Measurements from ENCODE around the gene F11. TPM values are rescaled to one million over a fixed set of nuclear protein-coding genes. Genes with fewer than 3 reads are reported as not detected.

The F11 gene
- total and polyA plus RNA-seq, 2 of the 13 experiments (the other 11 are each of a cell fraction or from before 2014, with no cell fraction given): 35.1 to 58.0 TPM

DNA sequence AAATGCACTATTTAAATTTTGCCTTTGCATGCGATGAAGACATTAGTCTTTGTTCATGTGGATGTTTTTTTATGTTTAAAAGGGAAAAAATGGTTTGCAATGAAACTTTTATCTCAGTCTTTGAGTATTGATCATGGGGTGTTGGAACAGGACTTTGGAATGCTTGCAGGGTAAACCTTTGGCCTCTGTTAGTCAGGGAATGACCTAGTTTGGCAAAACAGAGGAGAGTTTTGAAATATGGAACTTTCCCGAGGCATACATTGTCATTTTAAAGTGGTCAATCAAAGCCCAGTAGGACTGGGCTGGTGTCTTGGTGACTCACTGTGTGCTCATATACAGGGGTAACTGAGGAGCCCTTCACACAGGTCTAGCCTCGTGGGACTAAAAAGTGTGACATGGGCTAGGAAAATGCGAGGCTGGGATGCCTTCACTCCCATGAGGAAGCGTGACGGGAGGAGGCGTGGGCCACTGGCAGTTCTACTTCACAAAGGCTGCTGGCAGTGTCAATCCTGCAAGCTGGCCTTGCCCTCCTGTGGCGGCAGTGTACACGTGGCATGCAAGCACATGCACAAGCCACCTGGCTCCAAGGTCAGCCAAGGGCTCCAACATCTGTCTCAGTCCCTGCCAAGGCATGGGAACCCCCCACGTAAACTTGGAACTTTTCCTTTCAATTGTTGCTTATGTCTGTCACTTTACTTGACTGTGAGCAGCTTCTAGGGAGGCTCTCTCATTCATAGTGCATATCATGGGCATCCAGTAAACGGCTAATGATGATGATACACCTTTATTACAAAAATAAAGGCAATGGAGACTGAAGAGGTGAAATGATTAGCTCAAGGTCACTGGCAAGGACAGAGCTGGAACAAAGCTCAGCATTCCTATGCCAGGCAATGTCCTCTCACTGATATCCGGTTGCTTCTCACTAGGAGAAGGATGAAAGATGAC is 5.2 kb upstream of the F11 start (continued):
- TF ChIP-seq, protein P1, sequence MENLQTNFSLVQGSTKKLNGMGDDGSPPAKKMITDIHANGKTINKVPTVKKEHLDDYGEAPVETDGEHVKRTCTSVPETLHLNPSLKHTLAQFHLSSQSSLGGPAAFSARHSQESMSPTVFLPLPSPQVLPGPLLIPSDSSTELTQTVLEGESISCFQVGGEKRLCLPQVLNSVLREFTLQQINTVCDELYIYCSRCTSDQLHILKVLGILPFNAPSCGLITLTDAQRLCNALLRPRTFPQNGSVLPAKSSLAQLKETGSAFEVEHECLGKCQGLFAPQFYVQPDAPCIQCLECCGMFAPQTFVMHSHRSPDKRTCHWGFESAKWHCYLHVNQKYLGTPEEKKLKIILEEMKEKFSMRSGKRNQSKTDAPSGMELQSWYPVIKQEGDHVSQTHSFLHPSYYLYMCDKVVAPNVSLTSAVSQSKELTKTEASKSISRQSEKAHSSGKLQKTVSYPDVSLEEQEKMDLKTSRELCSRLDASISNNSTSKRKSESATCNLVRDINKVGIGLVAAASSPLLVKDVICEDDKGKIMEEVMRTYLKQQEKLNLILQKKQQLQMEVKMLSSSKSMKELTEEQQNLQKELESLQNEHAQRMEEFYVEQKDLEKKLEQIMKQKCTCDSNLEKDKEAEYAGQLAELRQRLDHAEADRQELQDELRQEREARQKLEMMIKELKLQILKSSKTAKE (CRISPR knock-in tag; IDR thresholded peaks at IDR 0.05; ENCODE audit: borderline replicate concordance): no peak
- TF ChIP-seq ZNF746 (CRISPR knock-in tag; IDR thresholded peaks at IDR 0.05): no peak
- TF ChIP-seq, protein P2, sequence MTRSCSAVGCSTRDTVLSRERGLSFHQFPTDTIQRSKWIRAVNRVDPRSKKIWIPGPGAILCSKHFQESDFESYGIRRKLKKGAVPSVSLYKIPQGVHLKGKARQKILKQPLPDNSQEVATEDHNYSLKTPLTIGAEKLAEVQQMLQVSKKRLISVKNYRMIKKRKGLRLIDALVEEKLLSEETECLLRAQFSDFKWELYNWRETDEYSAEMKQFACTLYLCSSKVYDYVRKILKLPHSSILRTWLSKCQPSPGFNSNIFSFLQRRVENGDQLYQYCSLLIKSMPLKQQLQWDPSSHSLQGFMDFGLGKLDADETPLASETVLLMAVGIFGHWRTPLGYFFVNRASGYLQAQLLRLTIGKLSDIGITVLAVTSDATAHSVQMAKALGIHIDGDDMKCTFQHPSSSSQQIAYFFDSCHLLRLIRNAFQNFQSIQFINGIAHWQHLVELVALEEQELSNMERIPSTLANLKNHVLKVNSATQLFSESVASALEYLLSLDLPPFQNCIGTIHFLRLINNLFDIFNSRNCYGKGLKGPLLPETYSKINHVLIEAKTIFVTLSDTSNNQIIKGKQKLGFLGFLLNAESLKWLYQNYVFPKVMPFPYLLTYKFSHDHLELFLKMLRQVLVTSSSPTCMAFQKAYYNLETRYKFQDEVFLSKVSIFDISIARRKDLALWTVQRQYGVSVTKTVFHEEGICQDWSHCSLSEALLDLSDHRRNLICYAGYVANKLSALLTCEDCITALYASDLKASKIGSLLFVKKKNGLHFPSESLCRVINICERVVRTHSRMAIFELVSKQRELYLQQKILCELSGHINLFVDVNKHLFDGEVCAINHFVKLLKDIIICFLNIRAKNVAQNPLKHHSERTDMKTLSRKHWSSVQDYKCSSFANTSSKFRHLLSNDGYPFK (CRISPR knock-in tag; IDR thresholded peaks at IDR 0.05; ENCODE audit: borderline replicate concordance): peak; percentile 62; the same call in 1 of the 2 replicates
- TF ChIP-seq, protein P3, sequence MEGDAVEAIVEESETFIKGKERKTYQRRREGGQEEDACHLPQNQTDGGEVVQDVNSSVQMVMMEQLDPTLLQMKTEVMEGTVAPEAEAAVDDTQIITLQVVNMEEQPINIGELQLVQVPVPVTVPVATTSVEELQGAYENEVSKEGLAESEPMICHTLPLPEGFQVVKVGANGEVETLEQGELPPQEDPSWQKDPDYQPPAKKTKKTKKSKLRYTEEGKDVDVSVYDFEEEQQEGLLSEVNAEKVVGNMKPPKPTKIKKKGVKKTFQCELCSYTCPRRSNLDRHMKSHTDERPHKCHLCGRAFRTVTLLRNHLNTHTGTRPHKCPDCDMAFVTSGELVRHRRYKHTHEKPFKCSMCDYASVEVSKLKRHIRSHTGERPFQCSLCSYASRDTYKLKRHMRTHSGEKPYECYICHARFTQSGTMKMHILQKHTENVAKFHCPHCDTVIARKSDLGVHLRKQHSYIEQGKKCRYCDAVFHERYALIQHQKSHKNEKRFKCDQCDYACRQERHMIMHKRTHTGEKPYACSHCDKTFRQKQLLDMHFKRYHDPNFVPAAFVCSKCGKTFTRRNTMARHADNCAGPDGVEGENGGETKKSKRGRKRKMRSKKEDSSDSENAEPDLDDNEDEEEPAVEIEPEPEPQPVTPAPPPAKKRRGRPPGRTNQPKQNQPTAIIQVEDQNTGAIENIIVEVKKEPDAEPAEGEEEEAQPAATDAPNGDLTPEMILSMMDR (CRISPR knock-in tag; IDR thresholded peaks at IDR 0.05): peak; percentile 39
- TF ChIP-seq ZNF230 (CRISPR knock-in tag; IDR thresholded peaks at IDR 0.05): no peak; the same call in 1 of the 2 replicates
- TF ChIP-seq ATAD3A (CRISPR knock-in tag; IDR thresholded peaks at IDR 0.05): no peak
- TF ChIP-seq PITX1 (CRISPR knock-in tag; IDR thresholded peaks at IDR 0.05): peak; percentile 76
- 0 out of 2 replicates have a peak, but pooled peaks have one; percentile 59 for TF ChIP-seq HOXA7 (CRISPR knock-in tag; IDR thresholded peaks at IDR 0.05)
- TF ChIP-seq SPEN (CRISPR knock-in tag; IDR thresholded peaks at IDR 0.05; ENCODE audit: low read depth): peak; percentile 69; the same call in 1 of the 2 replicates
- TF ChIP-seq, protein P4, sequence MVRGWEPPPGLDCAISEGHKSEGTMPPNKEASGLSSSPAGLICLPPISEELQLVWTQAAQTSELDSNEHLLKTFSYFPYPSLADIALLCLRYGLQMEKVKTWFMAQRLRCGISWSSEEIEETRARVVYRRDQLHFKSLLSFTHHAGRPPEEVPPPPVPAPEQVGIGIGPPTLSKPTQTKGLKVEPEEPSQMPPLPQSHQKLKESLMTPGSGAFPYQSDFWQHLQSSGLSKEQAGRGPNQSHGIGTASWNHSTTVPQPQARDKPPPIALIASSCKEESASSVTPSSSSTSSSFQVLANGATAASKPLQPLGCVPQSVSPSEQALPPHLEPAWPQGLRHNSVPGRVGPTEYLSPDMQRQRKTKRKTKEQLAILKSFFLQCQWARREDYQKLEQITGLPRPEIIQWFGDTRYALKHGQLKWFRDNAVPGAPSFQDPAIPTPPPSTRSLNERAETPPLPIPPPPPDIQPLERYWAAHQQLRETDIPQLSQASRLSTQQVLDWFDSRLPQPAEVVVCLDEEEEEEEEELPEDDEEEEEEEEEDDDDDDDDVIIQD (CRISPR knock-in tag; IDR thresholded peaks at IDR 0.05; ENCODE audit: low read depth): no peak
- no peak; the same call in 1 of the 2 replicates for TF ChIP-seq ZNF841 (CRISPR knock-in tag; IDR thresholded peaks at IDR 0.05; ENCODE audit: borderline replicate concordance)
- peak; percentile 86; the same call in 1 of the 2 replicates for TF ChIP-seq XBP1 (CRISPR knock-in tag; IDR thresholded peaks at IDR 0.05)
- TF ChIP-seq RFXAP (CRISPR knock-in tag; IDR thresholded peaks at IDR 0.05; ENCODE audit: borderline replicate concordance): peak; percentile 56; the same call in 1 of the 2 replicates
- no peak; the same call in 1 of the 2 replicates for TF ChIP-seq JDP2 (CRISPR knock-in tag; IDR thresholded peaks at IDR 0.05; ENCODE audit: borderline replicate concordance)
- TF ChIP-seq, protein P5, sequence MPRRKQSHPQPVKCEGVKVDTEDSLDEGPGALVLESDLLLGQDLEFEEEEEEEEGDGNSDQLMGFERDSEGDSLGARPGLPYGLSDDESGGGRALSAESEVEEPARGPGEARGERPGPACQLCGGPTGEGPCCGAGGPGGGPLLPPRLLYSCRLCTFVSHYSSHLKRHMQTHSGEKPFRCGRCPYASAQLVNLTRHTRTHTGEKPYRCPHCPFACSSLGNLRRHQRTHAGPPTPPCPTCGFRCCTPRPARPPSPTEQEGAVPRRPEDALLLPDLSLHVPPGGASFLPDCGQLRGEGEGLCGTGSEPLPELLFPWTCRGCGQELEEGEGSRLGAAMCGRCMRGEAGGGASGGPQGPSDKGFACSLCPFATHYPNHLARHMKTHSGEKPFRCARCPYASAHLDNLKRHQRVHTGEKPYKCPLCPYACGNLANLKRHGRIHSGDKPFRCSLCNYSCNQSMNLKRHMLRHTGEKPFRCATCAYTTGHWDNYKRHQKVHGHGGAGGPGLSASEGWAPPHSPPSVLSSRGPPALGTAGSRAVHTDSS (CRISPR knock-in tag; conservative IDR thresholded peaks at IDR 0.05): no peak
- TF ChIP-seq IRX3 (CRISPR knock-in tag; IDR thresholded peaks at IDR 0.05; ENCODE audit: borderline replicate concordance, low read depth): peak; percentile 85; the same call in 1 of the 2 replicates
- no peak for TF ChIP-seq MBD4 (IDR thresholded peaks at IDR 0.05; ENCODE audit: borderline replicate concordance, low read length)
- TF ChIP-seq MATR3 (CRISPR knock-in tag; IDR thresholded peaks at IDR 0.05): no peak

All from HepG2 (cell line).